Activated naive CD4-positive, alpha-beta T cell treated with anti-CD3 and anti-CD28 coated beads, Interleukin-2, amount 50 U/mL, for 16 hours (primary cell): Measurements from ENCODE around the gene DBNL.
"Not testable (repeated sequence)": the region's sequence is repeated elsewhere in the genome, so short reads cannot be mapped to it uniquely, and the experiment has no call there.

Experiments used
- DNase-seq: peaks from one replicate; pipeline ENCODE4 v3.0.0-alpha.2; 2020

DBNL gene

DNA sequence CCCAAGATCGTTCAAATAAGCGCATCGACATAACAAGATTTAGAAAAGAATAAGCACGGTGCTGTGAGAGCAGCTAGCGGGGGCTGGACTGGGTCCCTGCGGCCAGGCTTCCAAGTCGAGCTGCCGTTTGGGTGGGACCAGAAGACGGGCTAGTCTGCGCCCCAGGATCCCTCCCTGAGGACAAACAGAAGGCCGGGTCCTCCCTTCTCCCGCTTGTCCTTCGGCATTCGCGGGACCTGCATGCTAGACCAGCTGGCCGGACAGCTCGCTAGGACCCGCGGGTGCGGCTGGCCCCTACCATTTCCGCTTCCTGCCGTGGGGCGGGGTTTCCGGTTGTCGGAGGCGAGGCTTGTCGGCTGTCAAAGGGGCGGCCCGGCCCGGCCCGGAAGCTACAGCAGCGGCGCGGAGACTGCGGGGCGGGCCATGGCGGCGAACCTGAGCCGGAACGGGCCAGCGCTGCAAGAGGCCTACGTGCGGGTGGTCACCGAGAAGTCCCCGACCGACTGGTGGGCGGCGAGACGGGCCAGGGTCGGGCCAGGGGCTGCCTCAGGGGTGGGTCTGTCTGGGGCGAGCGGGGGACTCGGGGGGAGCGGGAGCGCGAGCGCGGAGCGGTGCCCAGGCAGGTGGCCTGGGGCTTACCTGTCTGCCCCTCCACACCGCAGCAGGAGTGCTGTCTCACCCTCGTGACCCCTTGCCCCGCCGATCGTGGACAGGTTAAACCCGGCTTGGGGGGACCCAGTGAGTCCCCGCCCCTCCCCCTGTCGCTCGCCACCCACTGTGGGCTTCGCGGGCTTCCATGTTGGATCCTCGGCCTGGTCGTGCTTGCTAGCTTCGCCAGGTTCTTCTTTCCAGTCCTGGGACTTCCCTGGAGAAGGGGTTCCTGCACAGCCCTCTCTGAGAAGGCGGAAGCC lies at the start of gene DBNL:
Gene DBNL (plus strand): TSS at position 388 of the 911 bp plus-strand sequence. CDS start 36 bp downstream, at position 424.
- peak; percentile 92 for DNase-seq

- DNase-seq: not testable (repeated sequence)
Observed at GRCh38 chr7:43997532-43997931, 47.0 kb upstream of the DBNL start, which contains the start of gene SPDYE1. Gene SPDYE1, plus strand, starts transcription at chr7:43997897. Its CDS starts 2,053 bp downstream, at chr7:43999950.

DNA sequence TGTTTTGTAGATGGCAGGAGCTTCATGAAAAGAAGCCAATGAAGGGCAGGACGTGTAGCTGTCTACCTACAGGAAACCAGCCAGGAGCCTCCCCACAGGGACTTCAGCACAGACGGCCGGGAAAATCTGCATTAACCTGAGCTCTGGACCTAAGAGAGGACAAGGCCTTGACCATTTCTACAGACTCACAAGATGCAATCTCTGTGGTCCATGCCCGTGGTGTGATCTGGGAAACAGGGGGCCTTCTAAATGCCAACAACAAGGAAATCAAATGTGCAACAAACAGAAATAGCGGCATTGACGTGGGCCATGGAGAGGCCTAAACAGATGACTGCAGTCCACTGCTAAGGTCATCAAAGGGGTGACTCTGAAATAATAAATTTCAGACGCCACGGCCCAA lies 32.4 kb upstream of the DBNL start:
- not testable (repeated sequence) for DNase-seq

DNA sequence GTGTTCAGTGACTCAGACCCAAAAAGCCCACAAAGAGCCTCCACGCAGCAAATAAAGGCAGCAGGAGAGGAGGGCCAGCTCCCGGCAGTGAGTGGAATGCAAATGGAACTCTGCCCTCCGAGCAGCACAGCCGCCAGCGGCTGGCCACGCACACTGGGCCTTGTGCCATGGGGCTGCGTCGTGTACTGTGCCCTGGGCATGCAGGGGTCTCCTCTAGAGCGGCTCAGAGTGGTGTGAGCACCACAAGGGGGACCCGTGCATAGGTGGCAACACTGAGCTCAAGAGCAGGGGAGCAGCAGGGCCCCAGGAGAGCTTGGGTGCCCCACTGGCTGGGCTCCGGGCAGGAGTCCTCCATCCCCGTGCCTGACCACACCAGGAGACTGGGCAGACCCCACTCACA lies 29.4 kb upstream of the DBNL start:
- not testable (repeated sequence) for DNase-seq

- peak; percentile 99 for DNase-seq
Observed at GRCh38 chr7:44018857-44019807, 25.4 kb upstream of the DBNL start.

DNA sequence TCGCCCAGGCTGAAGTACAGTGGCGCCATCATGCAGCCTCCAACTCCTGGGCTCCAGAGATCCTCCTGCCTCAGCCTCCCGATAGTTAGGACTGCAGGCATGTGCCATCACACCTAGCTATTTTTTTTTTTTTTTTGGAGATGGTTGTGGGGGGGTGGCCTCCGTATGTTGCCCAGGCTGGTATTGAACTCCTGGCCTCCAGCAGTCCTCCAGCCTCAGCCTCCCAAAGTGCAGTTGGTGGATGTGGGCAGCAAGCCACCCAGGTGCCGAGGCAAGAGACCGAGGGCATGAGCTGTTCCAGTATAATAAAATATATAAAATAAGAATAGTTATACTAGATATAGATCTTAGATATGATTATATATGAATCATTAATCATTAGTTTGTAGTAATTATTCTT lies 24.7 kb upstream of the DBNL start:
- DNase-seq: not testable (repeated sequence)

DNA sequence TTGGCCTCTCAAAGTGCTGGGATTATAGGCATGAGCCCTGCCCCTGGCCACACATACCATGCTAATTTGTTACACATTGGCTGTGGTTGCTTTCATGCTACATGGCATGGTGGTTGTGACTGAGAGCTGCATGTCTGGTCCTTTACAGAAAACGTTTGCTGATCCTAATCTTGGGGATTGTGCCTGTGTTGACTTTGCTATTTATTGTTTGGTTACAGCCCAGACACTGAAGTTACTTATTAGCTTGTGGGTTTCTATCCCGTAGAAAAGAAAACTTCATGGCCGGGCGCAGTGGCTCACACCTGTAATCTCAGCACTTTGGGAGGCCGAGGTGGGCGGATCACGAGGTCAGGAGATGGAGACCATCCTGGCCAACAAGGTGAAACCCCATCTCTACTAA lies 22.4 kb upstream of the DBNL start:
- not testable (repeated sequence) for DNase-seq

- DNase-seq: peak; percentile 24
Observed at GRCh38 chr7:44022796-44023467, 21.6 kb upstream of the DBNL start.

GRCh38 chr7:44029433-44029832 lies 15.1 kb upstream of the DBNL start:
- DNase-seq: not testable (repeated sequence)

DNA sequence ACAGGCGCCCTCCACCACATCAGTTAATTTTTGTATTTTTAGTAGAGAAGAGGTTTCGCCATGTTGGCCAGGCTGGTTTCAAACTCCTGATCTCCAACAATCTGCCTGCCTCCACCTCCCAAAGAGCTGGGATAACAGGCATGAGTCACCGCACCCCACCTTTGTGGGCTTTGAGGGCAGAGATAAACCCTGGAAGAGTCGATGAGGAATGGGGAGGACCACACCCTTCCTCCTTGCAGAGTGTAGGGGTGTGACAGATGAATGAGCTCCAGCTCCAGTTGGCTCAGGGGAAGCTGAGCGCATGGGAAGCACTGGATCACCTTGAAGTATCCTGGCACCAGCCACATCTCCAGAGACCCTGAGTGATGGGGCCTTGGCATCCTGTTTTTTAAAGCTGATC lies 14.5 kb upstream of the DBNL start:
- DNase-seq: not testable (repeated sequence)

GRCh38 chr7:44031319-44031718 lies 13.2 kb upstream of the DBNL start:
- DNase-seq: not testable (repeated sequence)

GRCh38 chr7:44032031-44032430 lies 12.5 kb upstream of the DBNL start:
- DNase-seq: not testable (repeated sequence)

- not testable (repeated sequence) for DNase-seq
Observed at GRCh38 chr7:44033971-44034844, 10.3 kb upstream of the DBNL start.

DNA sequence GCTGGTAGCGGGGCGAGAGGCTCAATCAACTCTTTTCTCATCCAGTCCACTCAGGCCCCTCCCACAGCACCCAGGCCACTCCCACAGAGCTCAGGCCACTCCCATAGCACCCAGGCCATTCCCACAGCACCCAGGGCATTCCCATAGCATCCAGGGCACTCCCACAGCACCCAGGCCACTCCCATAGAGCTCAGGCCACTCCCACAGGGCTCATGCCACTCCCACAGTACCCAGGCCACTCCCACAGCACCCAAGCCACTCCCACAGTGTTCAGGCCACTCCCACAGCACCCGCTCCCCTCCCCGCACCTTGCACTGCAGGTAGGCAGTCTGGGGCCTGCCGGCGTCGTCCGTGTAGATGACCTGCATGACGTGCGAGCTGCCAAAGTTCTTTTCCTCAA lies 8.1 kb upstream of the DBNL start:
- DNase-seq: peak; percentile 35

DNA sequence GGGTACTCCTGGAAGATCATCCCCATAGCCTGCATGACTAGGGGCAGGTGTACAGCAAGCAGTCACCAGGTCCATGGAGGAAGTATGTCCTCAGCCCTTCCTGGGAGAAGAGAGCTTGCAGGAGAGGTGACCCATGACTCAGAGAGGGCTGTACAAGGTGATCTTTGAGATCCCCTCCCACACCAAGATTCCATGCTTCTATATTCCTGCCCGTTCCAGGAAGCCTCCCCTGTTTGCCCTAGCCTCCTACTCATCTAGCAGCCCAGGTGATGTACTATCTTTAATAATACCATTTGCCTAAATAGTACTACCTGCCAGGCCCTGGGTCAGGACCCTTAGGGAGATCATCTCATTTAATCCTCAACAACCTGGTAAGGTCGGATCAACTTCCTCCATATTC lies 6.6 kb upstream of the DBNL start:
- DNase-seq: not testable (repeated sequence)

DNA sequence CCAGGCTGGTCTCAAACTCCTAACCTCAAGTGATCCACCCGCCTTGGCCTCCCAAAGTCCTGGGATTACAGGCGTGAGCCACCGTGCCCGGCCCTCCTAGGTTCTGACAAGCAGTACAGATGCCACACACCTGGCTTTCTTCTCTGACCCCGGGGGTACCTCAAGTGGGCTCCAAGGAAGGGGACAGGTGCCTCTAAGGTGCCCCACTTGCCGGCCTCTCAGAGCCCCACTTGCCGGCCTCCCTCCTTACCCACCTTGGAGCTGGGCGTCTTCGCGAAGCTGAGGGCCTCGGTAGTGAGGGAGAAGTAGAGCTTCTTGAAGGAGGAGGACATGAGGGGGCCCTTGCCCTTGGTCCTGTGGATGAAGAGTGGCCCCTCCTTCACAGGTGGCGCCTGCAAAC lies 5.9 kb upstream of the DBNL start:
- DNase-seq: not testable (repeated sequence)

- peak; percentile 82 for DNase-seq
Observed at GRCh38 chr7:44038961-44039558, 5.4 kb upstream of the DBNL start.

GRCh38 chr7:44039800-44040492 lies 4.6 kb upstream of the DBNL start:
- DNase-seq: not testable (repeated sequence)

GRCh38 chr7:44040493-44040891 lies 4.0 kb upstream of the DBNL start:
- peak; percentile 76 for DNase-seq

DNA sequence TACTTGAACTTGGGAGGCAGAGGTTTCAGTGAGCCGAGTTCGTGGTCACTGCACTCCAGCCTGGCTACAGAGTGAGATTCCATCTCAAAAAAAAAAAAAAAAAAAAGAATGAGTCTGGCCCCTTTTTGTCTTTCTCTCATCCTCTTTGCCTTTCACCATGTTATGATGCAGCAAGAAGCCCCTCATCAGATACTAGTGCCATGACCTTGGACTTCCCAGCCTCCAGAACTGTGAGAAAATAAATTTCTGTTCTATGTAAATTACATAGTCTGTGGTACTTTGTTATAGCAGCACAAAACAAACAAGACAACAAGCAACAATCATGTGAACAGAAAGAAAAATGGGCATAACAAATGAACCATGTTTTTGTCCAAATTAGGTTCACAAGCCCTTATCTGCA lies 2.3 kb upstream of the DBNL start:
- DNase-seq: no peak

- DNase-seq: no peak
Observed at GRCh38 chr7:44043902-44044301, 600 bp upstream of the DBNL start.
